LNCaP clone FGC (cell line): ENCODE results near the gene ALG11.
"Not testable (repeated sequence)": the region's sequence is repeated elsewhere in the genome, so short reads cannot be mapped to it uniquely, and the experiment has no call there.

ENCODE experiments used
- DNase-seq: peaks from one replicate; pipeline ENCODE4 v3.0.0-alpha.2; 2011; ENCODE audit warnings: low read depth
- H3K4me3 ChIP-seq: 2 replicates; pipeline ENCODE4 v1.5.1; 2011; ENCODE audit warnings: mild to moderate bottlenecking, low read depth, low read length, control low read depth
- CTCF ChIP-seq: IDR thresholded peaks from 2 replicates; pipeline ENCODE4 v1.5.1; 2012; ENCODE audit warnings: mild to moderate bottlenecking; ENCODE audit not compliant: control insufficient read depth, insufficient read depth; ENCODE audit errors: extremely low read depth

The ALG11 gene

GRCh38 chr13:51976423-51976822, 35.8 kb upstream of the ALG11 start:
- no peak overlapping the region for H3K4me3 ChIP-seq
- no peak for DNase-seq
- no peak for TF ChIP-seq CTCF

GRCh38 chr13:51976890-51977289, 35.3 kb upstream of the ALG11 start:
- no peak for TF ChIP-seq CTCF
- DNase-seq = no peak
- H3K4me3 ChIP-seq = no peak overlapping the region

GRCh38 chr13:51977625-51978024, 34.6 kb upstream of the ALG11 start:
- no peak for TF ChIP-seq CTCF
- no peak overlapping the region for H3K4me3 ChIP-seq
- no peak for DNase-seq

GRCh38 chr13:51978796-51979556, 33.2 kb upstream of the ALG11 start:
- TF ChIP-seq CTCF = no peak
- DNase-seq = no peak
- H3K4me3 ChIP-seq = no peak overlapping the region

GRCh38 chr13:51980908-51981307, 31.3 kb upstream of the ALG11 start:
- DNase-seq = no peak
- no peak for TF ChIP-seq CTCF
- no peak overlapping the region for H3K4me3 ChIP-seq

GRCh38 chr13:51981355-51981754, 30.8 kb upstream of the ALG11 start:
- no peak for DNase-seq
- no peak overlapping the region for H3K4me3 ChIP-seq
- TF ChIP-seq CTCF = no peak

GRCh38 chr13:51983292-51983691, 28.9 kb upstream of the ALG11 start:
- H3K4me3 ChIP-seq, DNase-seq: not testable (repeated sequence)

- H3K4me3 ChIP-seq, DNase-seq: not testable (repeated sequence)
These were observed 27.3 kb upstream of the ALG11 start for GRCh38 chr13:51984904-51985303.
